T-helper 2 cell treated with Interferon-gamma antibody and Interleukin-4, amounts not matched to agents 100 ng/mL and 5 ng/mL, for 36 hours (primary cell): ENCODE measurements around the gene SDHB. TPM values are rescaled to one million over a fixed set of nuclear protein-coding genes. Genes with fewer than 3 reads are reported as not detected.

Experiments used
- intact Hi-C: fragments of 100-400 bp; cut with micrococcal nuclease; formaldehyde crosslinking; loops from one replicate; pipeline ENCODE4 v1.15.1; 2023
- total RNA-seq: library from RNA; stranded (reverse); gene quantifications from 2 replicates; pipeline ENCODE4 v1.2.3, GENCODE V29; 2022

SDHB gene
- total RNA-seq: 75.4 and 81.0 TPM in 2 replicates

- intact Hi-C loops: loop anchor here (1.0 to 5.0 kb wide), 2 partner anchors 42 to 687 kb away; partner anchors contain the start of gene SZRD1
Observed at GRCh38 chr1:17053685-17054410, at the start of gene SDHB. TSS of gene SDHB (minus strand) at chr1:17054032. CDS start at chr1:17054019, 13 bp downstream.

GRCh38 chr1:17102232-17102631, 48.4 kb upstream of the SDHB start:
- intact Hi-C loops: no loop called here

- intact Hi-C loops: no loop called here
Observed at GRCh38 chr1:17101261-17101660, 47.4 kb upstream of the SDHB start.

- intact Hi-C loops: no loop called here
Observed at GRCh38 chr1:17099616-17100340, 45.9 kb upstream of the SDHB start.

DNA sequence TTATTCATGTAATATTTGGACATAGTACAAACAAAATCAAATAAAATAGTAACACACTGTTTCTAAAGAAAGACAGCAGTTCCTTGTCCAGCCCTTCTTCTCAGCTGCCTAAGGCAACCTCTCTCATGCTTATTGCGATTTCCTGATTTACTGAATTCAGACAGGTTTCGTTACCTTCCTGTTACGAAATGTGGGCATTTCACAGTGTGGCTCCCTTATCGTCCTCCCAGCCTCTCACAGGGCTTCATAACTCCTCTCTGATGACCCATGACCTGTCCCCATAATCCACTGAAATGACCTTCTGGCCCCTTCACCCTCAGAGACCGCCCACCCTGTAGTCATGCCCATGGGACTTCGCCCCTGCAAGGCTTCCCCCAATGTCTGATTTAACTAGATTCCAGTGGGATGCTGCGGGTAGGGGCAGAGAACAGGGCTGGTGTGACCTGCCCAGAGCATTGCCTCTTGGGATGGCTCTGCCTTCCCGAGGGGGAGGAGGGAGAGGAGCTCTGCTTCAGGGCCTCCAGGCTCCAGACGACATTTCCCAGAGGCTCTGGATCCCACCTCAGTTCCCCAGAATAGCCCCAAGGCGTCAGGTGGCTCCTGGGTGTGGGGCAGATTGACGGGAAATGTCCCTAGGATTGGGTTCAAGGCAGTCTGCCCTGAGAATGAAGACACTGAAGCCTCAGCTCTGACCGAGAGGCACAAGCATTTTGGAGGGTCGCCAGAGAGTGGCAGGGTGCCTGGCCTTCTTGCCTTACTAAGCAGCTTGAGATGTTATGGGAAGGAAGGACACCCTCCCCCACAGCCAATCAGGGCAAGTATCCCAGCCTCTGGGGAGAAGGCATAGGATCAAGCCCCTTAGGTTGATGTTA, 44.9 kb upstream of the SDHB start:
- intact Hi-C loops: no loop called here

DNA sequence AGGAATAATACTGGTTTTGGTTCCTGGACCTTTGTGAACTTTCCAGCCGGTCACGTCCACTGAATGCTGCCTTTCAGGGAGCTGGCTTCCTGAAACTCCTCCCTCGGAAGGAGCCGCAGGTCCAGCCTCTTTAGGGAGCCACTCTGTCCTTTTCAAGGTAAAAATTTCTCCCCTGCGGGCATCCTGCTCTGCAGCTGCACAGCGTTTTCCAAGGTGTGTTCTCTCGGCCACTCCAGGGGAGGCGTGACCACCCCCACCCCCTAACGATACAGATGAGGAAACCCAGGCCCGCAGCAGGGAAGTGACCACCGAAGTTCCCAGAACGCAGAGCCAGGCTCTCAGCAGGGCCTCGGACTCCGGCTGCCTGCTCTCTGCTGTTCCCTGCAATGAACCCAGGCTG, 44.0 kb upstream of the SDHB start:
- intact Hi-C loops: no loop called here

DNA sequence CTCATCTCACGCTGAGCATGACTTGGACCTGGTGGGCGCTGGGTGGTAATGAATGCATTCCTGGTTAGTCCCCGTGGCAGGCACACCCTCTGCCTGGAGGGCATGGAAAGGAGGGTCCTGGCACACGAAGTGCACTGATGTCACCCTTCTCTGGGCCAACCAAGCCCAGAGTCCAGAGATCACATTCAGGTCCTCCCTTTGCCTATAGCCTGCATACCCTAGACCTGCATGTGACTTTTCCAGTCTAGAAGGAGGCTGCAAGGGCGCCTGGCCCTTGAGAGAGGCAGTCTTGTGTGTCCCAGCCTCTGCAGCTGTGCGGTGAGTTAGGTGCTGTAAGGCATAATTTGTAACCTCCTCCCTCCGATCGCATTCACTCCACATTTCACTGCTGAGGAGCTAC, 43.3 kb upstream of the SDHB start:
- intact Hi-C loops: no loop called here

- intact Hi-C loops: no loop called here
Observed at GRCh38 chr1:17096584-17096983, 42.8 kb upstream of the SDHB start.

GRCh38 chr1:17095141-17095540, 41.3 kb upstream of the SDHB start:
- intact Hi-C loops: no loop called here

- intact Hi-C loops: no loop called here
Observed at GRCh38 chr1:17094664-17095063, 40.8 kb upstream of the SDHB start.

DNA sequence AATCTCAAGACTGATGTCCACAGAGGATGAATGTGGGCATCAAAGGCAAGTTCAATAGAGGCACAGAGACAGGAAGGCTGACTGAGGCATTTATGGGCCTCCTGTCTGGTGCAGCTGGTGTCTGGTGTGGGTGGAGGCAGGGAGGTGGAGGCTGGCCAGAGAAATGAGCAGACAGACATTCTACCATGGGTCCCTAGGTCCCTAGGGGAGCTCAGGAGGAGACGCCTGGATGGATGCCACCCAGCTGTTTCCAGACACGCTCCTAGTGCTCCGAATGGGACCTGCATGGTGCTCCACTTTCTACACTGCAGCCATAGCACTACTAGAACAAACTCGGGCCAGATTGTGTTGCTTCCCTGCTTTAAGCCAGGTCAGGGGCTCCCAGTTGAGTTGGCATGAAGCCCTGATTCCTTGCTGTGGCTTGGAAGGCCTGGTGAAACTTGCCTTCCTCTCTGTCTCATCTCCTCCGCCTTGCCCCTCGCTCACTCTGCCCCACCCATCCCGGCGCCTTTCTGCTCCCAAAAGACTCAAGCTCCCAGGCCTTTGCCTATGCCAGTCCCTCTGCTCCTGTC, 40.1 kb upstream of the SDHB start:
- intact Hi-C loops: no loop called here

GRCh38 chr1:17091252-17091651, 37.4 kb upstream of the SDHB start:
- intact Hi-C loops: no loop called here

GRCh38 chr1:17089506-17089905, 35.7 kb upstream of the SDHB start:
- intact Hi-C loops: no loop called here

GRCh38 chr1:17086751-17087150, 32.9 kb upstream of the SDHB start:
- intact Hi-C loops: no loop called here

DNA sequence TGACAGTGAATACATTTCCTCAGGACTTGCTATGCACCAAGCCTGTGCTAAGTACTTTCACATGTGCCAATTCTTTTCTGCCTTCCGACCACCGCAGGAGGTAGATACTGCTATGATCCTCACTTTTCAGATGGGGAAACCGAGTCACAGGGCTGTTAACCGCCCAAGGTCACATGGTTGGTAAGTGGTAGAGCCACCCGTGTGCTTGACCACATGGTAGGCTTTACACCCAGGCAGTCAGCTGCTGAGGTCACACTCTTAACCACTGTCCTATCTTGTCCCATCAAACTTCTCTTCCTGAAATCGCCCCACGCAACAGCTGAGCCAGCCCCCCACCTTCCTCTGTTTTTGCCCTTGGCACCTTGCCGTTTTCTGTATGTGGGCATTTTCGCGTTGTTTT, 31.0 kb upstream of the SDHB start:
- intact Hi-C loops: no loop called here

DNA sequence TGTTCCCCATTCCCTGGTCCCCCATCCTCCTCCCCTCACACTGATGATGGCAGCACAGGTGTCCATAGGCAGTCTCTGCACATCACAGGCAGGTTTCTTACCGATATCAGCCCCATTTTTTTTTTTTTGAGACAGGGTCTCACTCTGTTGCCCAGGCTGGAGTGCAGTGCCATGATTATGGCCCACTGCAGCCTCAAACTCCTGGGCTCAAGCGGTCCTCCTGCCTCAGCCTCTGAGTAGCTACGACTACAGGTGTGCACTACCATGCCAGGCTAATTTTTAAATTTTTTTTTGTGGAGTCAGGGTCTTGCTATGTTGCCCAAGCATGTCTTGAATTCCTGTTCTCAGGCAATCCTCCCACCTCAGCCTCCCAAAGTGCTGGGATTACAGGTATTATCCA, 28.9 kb upstream of the SDHB start:
- intact Hi-C loops: no loop called here

DNA sequence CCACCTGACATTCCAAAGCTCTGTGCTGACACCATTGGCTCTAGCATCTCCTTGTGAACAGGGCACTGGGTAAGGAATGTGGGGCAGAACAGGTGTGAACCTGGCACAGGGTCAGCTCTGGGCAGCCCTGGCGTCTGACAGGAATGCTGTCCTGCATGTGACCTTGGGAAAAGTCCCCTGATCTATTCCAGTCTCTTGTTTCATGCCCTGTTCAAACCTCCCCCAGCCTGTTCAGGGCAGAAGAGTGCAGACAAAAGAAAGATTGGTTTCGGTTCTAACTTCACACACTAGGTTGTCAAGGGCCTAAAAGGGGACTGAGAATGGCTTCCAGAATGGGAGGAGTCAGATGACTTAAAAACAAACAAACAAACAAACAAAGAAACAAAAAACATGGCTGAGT, 27.6 kb upstream of the SDHB start:
- intact Hi-C loops: no loop called here

- intact Hi-C loops: no loop called here
Observed at GRCh38 chr1:17080880-17081279, 27.0 kb upstream of the SDHB start.

DNA sequence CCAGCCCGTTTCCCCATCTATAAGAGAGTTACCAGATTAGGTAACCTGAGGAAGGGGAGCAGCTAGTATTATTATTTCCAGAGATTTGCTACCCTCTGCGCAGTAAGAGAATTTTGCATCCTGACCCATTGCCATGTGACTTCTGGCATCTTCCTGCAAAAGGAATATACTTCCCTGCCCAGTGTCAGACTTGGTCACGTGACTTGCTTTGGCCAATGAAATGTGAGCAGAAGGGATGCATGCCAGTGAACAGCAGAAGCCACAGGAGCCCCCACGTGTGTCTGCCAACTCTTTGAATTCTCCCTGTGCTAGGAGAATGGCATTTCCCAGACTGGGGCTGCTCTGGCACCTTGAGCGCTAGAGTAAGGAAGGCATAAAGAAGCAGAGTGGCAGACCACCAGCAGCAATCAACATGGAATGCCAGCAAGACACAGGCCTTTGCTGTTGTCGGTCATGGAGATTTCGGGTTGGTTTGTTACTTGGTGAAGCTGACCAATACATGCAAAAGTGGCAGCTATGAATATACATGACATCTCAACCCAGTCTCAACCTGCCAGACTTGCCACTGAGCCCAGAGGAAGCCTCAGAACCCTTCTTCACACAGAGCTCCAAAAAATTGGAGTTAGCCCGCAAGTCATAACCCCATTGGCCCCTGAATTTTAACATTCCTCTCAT, 26.4 kb upstream of the SDHB start:
- intact Hi-C loops: no loop called here

DNA sequence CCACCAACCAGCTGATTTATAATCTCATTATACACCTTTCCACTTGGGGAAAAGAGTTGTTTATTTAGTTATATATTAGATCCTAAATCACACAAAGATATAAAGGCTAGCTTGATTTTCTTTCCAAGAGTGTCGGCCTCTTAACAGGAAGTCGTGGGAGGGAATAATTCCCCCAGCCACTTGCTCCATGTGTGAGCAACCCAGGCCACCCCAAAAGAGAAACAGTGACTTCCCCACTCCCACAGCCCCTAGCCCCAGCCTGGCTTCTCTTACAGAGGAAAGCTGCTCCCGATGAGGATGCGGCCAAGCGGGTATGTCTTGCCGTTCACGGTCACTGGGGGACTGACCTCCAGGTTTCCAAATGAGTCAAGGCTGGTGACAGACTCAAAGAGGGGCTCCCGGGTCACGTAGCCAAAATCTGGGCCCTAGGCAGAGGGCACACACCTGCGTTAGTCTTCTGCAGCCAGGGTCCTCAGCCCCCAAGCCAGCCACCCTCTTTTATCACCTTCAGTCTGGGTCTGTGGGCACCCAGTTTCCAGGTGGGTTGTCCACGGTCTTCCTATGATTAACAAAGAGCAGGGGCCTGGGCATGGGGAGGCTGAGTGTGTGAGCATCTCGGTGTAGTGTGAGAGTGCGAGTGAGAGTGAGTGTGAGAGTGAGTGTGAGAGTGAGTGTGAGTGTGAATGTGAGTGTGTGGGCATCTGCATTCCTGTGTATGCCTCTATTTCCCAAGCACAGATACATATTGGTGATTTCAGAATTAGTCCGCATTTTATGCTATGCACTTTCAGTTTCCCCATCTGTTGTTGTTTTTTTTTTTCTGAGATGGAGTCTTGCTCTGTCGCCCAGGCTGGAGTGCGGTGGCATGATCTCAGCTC, 25.4 kb upstream of the SDHB start:
- intact Hi-C loops: no loop called here
